ENCODE measurements around the gene EPHA6.

EPHA6 gene

DNA sequence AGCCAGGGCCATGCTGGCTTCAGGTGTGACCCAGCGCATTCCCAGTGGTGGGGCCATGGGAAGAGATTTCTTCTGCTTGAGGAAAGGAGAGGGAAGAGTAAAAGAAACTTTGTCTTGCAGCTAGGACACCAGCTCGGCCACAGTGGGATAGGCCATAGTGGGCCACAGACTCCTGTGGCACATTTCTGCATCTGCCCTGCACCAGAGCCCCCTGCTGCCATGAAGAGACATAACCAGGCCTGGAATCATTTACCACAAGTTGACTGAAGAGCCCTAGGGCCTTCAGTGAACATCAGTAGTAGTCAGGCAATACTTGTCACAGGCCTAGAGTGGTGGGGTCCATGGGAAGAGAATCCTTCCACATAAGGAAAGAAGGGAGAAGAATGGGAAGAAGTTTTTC is 538.8 kb downstream of the EPHA6 start:
- Histone ChIP-seq H3K27ac (ENCODE audit: low read depth, low read length, poor library complexity, severe bottlenecking) (no peak overlapping the region), H3K9me2 (ENCODE audit: low read depth, low read length) (no peaks in the 10 kb centered on the region), H3K27me3 (ENCODE audit: insufficient read depth, low read length) (no peaks in the 10 kb centered on the region), H3K4me2 (ENCODE audit: low read length) (no peak overlapping the region), H3K79me2 (ENCODE audit: insufficient read depth, low read length) (no peaks in the 10 kb centered on the region), H2AFZ (ENCODE audit: low read length) (no peak overlapping the region), H3K4me1 (ENCODE audit: insufficient read depth, low read length, severe bottlenecking) (no peaks in the 10 kb centered on the region), H3K9me3 (ENCODE audit: low read length) (no peaks in the 10 kb centered on the region), H3K9ac (ENCODE audit: low read length) (no peak overlapping the region), H3K36me3 (ENCODE audit: insufficient read depth, low read length) (no peaks in the 10 kb centered on the region), H3F3A (ENCODE audit: insufficient read depth, low read length) (no peaks in the 10 kb centered on the region), H4K20me1 (ENCODE audit: insufficient read depth, low read length) (no peaks in the 10 kb centered on the region), H3K4me3 (ENCODE audit: low read depth, low read length, poor library complexity, severe bottlenecking) (no peak overlapping the region)
- TF ChIP-seq EZH2 (IDR thresholded peaks at IDR 0.05; ENCODE audit: borderline replicate concordance, low read length) = no peak
- TF ChIP-seq, protein P1, sequence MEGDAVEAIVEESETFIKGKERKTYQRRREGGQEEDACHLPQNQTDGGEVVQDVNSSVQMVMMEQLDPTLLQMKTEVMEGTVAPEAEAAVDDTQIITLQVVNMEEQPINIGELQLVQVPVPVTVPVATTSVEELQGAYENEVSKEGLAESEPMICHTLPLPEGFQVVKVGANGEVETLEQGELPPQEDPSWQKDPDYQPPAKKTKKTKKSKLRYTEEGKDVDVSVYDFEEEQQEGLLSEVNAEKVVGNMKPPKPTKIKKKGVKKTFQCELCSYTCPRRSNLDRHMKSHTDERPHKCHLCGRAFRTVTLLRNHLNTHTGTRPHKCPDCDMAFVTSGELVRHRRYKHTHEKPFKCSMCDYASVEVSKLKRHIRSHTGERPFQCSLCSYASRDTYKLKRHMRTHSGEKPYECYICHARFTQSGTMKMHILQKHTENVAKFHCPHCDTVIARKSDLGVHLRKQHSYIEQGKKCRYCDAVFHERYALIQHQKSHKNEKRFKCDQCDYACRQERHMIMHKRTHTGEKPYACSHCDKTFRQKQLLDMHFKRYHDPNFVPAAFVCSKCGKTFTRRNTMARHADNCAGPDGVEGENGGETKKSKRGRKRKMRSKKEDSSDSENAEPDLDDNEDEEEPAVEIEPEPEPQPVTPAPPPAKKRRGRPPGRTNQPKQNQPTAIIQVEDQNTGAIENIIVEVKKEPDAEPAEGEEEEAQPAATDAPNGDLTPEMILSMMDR (IDR thresholded peaks at IDR 0.05; ENCODE audit: low read length) = no peak

DNA sequence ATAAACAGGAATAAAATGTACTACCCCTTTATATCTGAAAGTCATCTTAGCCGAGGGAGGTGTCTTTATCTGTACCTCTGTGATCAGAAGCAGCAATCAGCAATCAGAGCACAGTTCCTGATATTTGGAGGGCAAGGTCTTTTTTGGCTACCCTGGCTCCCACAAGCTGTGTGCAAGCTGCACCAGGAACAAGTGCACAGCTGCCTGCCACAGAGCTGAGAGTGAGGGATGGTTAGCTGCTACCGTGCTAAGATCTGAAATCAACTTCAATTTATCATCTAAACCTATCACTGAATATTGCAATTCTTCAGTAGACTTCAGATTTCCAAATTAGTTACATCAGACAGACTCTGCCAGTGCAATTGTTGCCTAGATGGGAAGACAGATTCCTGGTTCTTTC is 545.6 kb downstream of the EPHA6 start:
- Histone ChIP-seq H3K36me3 (ENCODE audit: insufficient read depth, low read length) (no peaks in the 10 kb centered on the region), H3K79me2 (ENCODE audit: insufficient read depth, low read length) (no peaks in the 10 kb centered on the region), H3K4me1 (ENCODE audit: insufficient read depth, low read length, severe bottlenecking) (no peaks in the 10 kb centered on the region), H4K20me1 (ENCODE audit: insufficient read depth, low read length) (no peaks in the 10 kb centered on the region), H3K27me3 (ENCODE audit: insufficient read depth, low read length) (no peaks in the 10 kb centered on the region), H3K9me3 (ENCODE audit: low read length) (no peaks in the 10 kb centered on the region), H3K9ac (ENCODE audit: low read length) (no peak overlapping the region), H3K27ac (ENCODE audit: low read depth, low read length, poor library complexity, severe bottlenecking) (no peak overlapping the region), H3K4me3 (ENCODE audit: low read depth, low read length, poor library complexity, severe bottlenecking) (no peak overlapping the region), H3K4me2 (ENCODE audit: low read length) (no peak overlapping the region), H3K9me2 (ENCODE audit: low read depth, low read length) (no peaks in the 10 kb centered on the region), H3F3A (ENCODE audit: insufficient read depth, low read length) (no peaks in the 10 kb centered on the region), H2AFZ (ENCODE audit: low read length) (no peak overlapping the region)
- TF ChIP-seq, protein P1 (IDR thresholded peaks at IDR 0.05; ENCODE audit: low read length) = no peak
- TF ChIP-seq EZH2 (IDR thresholded peaks at IDR 0.05; ENCODE audit: borderline replicate concordance, low read length) = no peak

DNA sequence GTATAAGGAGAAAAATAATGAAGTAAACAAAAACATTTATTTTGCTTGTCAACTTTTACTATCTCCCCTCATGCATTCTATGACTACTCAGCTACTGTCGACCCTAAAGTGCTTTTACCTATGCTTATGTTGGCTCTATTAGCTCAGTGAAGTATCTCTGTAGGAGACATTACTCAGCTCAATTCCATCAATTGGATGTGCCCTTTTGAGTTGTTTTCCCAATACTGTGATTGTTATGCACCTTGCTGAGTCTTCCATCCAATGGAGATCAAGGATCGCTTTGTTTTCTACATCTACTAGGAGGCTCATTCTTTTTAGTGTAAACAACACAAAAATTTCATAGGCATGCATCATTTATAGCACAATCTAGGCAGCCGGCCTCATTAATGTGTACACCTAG is 546.4 kb downstream of the EPHA6 start:
- Histone ChIP-seq H3F3A (ENCODE audit: insufficient read depth, low read length) (no peaks in the 10 kb centered on the region), H2AFZ (ENCODE audit: low read length) (no peak overlapping the region), H3K9ac (ENCODE audit: low read length) (no peak overlapping the region), H3K9me2 (ENCODE audit: low read depth, low read length) (no peaks in the 10 kb centered on the region), H3K27me3 (ENCODE audit: insufficient read depth, low read length) (no peaks in the 10 kb centered on the region), H4K20me1 (ENCODE audit: insufficient read depth, low read length) (no peaks in the 10 kb centered on the region), H3K4me1 (ENCODE audit: insufficient read depth, low read length, severe bottlenecking) (no peaks in the 10 kb centered on the region), H3K9me3 (ENCODE audit: low read length) (no peaks in the 10 kb centered on the region), H3K79me2 (ENCODE audit: insufficient read depth, low read length) (no peaks in the 10 kb centered on the region), H3K4me3 (ENCODE audit: low read depth, low read length, poor library complexity, severe bottlenecking) (no peak overlapping the region), H3K27ac (ENCODE audit: low read depth, low read length, poor library complexity, severe bottlenecking) (no peak overlapping the region), H3K36me3 (ENCODE audit: insufficient read depth, low read length) (no peaks in the 10 kb centered on the region), H3K4me2 (ENCODE audit: low read length) (no peak overlapping the region)
- no peak for TF ChIP-seq EZH2 (IDR thresholded peaks at IDR 0.05; ENCODE audit: borderline replicate concordance, low read length)

DNA sequence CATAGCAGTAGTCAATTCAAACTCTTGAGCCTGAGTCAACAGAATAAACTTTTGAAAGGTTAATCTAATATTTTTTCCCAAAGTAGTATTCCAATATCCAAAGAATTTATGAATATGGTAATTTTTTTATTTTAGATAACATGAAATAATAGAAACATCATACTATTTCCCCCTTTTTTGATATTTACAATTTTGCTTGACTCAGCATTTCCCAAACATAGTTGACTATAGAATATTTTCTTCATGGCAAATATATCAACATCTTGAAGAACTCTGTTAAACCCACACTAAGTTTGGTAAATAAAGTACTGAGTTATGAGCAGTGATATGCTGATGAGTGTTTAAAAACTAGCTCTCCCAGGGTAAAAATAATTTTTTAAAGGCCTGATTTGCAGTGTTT is 570.2 kb downstream of the EPHA6 start:
- Histone ChIP-seq H3K9me3 (ENCODE audit: low read length) (no peaks in the 10 kb centered on the region), H2AFZ (ENCODE audit: low read length) (no peak overlapping the region), H4K20me1 (ENCODE audit: insufficient read depth, low read length) (no peaks in the 10 kb centered on the region), H3K27me3 (ENCODE audit: insufficient read depth, low read length) (no peaks in the 10 kb centered on the region), H3K79me2 (ENCODE audit: insufficient read depth, low read length) (no peaks in the 10 kb centered on the region), H3F3A (ENCODE audit: insufficient read depth, low read length) (no peaks in the 10 kb centered on the region), H3K9ac (ENCODE audit: low read length) (no peak overlapping the region), H3K4me2 (ENCODE audit: low read length) (no peak overlapping the region), H3K9me2 (ENCODE audit: low read depth, low read length) (no peaks in the 10 kb centered on the region), H3K4me1 (ENCODE audit: insufficient read depth, low read length, severe bottlenecking) (no peaks in the 10 kb centered on the region), H3K36me3 (ENCODE audit: insufficient read depth, low read length) (no peaks in the 10 kb centered on the region), H3K4me3 (ENCODE audit: low read depth, low read length, poor library complexity, severe bottlenecking) (no peak overlapping the region), H3K27ac (ENCODE audit: low read depth, low read length, poor library complexity, severe bottlenecking) (no peak overlapping the region)
- TF ChIP-seq, protein P1 (IDR thresholded peaks at IDR 0.05; ENCODE audit: low read length) = no peak
- no peak for TF ChIP-seq EZH2 (IDR thresholded peaks at IDR 0.05; ENCODE audit: borderline replicate concordance, low read length)

All from OCI-LY1 (cell line).